ENCODE data around the gene POLD2.

POLD2 gene

GRCh38 chr7:44112997-44113763 lies 10.2 kb downstream of the POLD2 start:
- peak; percentile 78 for DNase-seq

DNA sequence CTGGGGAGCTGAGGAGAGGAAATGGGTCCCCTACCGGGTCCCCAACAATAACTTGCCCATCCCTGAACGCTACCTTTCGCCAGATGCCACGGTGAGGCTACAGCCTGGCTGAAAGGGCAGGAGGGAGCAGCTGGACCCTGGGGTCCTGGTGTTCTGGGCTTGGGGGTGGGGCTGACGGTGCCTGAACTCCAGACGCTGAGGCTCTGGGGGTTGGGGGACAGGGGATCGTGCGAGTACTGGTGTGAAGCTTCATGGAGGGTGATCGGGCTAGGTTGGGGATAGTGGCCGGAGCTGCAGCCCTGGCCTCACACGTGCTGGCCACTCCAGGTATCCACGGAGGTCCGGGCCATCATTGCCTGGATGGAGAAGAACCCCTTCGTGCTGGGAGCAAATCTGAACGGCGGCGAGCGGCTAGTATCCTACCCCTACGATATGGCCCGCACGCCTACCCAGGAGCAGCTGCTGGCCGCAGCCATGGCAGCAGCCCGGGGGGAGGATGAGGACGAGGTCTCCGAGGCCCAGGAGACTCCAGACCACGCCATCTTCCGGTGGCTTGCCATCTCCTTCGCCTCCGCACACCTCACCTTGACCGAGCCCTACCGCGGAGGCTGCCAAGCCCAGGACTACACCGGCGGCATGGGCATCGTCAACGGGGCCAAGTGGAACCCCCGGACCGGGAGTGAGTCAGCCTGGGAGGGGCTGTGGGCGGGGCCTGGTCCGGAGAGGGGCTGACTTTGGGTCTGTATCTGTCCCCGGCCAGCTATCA lies 10.9 kb downstream of the POLD2 start:
- DNase-seq, result no peak

DNA sequence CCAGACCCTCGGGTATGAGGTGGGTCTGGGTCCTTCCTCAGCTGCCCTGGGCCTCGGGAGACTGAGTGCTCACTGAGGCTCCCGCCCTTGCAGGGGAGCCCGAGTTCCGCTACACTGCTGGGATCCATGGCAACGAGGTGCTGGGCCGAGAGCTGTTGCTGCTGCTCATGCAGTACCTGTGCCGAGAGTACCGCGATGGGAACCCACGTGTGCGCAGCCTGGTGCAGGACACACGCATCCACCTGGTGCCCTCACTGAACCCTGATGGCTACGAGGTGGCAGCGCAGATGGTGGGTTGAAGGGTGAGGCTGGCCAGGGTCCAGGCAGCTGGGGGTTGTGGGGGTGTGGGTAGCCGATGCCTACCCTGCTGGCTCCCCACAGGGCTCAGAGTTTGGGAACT lies 11.6 kb downstream of the POLD2 start:
- DNase-seq, result no peak

- DNase-seq, result no peak
Observed at GRCh38 chr7:44110719-44111635, 12.4 kb downstream of the POLD2 start.

DNA sequence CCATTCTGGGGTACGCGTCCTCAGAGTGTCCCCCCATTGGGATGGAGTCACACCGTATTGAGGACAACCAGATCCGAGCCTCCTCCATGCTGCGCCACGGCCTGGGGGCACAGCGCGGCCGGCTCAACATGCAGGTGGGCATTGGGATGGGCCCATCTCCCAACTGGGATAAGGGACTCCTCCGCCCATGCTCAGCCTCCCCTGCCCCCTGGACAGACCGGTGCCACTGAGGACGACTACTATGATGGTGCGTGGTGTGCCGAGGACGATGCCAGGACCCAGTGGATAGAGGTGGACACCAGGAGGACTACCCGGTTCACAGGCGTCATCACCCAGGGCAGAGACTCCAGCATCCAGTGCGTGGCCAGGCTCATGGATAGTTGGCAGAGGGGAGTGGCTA lies 13.4 kb downstream of the POLD2 start:
- DNase-seq, result no peak

DNA sequence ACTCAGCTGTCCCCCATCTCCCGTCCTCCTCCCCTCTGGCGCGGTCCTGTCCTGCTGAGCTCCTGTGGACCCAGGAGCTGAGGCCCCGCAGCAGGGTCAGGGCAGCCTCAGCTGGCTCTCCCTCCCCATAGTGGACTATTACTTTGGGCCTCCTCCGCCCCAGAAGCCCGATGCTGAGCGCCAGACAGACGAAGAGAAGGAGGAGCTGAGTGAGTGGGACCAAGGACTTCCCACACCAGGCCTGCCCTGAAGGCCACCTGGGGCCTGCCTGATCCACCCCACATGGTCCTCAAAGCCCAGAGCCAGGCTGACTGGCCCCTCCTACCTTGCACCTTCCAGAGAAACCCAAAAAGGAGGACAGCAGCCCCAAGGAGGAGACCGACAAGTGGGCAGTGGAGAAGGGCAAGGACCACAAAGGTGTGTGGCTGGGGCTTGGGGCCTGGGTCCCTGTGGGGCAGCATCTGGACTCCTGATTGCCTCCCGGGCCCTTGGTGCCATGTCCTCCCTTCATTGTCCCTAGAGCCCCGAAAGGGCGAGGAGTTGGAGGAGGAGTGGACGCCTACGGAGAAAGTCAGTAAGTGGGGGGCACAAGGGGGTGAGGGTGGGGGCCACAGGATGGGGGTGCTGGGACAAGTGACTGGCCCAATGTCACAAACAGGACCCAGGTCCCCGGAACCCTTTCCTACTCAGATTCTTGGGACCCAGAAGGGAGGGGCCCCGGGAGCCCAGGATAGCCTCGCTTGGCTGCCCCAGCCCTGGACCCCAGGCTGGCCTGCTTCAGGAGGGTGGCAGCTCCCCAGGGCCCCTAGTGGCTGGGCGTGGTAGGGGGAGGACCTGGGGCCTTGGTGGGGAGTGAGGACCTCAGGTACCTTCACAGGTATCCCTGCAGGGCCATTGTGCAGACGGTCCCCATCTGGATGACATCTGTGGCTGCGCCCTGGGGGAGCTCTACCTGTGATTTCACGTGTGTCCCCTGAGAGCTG lies 14.3 kb downstream of the POLD2 start:
- DNase-seq, result no peak

- no peak for DNase-seq
Observed at GRCh38 chr7:44107961-44108767, 15.2 kb downstream of the POLD2 start.

DNA sequence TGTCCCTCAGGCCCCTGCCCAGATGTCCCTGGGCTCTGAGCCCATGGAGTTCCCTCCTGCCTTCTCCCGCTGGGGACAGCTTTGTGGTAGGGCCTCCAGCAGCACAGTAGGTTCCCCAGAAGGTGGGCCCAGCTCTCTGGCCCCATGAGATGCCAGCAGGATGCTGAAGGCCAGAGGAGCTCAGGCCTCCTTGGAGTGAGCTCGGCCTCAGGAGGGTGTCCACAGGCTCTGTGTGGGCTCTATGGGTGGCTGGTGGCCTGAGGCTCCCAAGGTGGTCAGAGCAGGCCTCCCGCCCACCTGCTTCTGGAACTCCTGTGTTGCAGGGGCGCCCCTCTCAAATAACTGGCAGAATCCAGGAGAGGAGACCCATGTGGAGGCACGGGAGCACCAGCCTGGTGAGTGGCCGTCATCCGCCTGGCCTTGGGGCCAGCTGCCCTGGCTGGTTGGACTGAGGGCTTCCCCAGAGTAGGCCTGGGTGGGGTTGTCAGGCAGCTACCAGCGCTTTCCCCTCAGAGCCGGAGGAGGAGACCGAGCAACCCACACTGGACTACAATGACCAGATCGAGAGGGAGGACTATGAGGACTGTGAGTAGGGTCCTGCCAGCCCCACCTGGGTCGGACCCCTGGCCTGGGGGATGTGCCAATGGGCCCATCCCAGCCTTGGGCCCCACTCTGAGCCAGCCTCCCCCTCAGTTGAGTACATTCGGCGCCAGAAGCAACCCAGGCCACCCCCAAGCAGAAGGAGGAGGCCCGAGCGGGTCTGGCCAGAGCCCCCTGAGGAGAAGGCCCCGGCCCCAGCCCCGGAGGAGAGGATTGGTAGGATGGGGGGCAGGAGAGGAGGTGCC lies 16.0 kb downstream of the POLD2 start:
- DNase-seq, result no peak

GRCh38 chr7:44106311-44107065 lies 16.9 kb downstream of the POLD2 start:
- DNase-seq, result no peak

- no peak for DNase-seq
Observed at GRCh38 chr7:44105832-44106231, 17.5 kb downstream of the POLD2 start.

DNA sequence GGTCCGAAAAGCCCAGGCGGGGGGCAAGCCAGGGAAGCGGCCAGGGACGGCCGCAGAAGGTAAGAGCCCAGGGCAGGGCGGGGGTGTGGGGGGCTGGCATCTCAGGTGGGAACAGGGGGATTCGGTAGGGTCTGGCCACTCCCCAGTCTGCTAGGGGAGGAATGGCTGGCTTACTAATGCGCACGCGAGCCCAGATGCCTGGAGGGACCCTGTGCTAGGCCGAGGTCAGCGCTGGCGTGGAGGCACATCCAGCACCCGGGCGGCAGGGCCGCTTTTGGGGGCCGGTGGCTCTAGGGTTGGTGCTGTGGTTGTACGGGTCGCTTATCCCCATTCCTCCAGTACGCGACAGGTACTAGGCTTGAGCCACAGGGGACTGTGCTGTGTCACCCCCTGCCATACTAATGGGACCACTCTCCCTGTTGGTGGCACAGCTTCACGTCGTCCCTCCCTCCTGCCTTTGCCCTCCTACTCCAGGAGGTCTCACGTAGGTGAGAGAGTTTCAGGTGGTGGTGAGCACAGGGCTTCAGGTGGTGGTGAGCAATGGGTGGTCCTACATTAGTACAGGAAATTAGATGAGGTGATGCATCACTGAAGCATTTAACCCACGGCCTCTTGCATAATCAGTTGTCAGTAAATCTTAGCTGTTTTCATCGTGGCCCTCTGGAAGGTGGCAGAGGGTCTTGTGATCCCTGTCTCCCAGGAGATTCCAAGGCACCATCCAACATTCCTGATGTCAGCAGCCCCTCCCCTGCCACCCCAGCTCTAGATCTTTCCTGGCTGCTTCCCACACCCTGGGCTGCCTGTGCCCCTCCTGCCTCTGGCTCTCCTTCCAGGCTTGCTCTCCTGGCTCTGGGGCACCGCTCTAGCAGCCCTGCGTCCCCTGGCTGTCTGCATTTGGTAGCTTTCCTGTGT lies 18.2 kb downstream of the POLD2 start:
- DNase-seq, result no peak

DNA sequence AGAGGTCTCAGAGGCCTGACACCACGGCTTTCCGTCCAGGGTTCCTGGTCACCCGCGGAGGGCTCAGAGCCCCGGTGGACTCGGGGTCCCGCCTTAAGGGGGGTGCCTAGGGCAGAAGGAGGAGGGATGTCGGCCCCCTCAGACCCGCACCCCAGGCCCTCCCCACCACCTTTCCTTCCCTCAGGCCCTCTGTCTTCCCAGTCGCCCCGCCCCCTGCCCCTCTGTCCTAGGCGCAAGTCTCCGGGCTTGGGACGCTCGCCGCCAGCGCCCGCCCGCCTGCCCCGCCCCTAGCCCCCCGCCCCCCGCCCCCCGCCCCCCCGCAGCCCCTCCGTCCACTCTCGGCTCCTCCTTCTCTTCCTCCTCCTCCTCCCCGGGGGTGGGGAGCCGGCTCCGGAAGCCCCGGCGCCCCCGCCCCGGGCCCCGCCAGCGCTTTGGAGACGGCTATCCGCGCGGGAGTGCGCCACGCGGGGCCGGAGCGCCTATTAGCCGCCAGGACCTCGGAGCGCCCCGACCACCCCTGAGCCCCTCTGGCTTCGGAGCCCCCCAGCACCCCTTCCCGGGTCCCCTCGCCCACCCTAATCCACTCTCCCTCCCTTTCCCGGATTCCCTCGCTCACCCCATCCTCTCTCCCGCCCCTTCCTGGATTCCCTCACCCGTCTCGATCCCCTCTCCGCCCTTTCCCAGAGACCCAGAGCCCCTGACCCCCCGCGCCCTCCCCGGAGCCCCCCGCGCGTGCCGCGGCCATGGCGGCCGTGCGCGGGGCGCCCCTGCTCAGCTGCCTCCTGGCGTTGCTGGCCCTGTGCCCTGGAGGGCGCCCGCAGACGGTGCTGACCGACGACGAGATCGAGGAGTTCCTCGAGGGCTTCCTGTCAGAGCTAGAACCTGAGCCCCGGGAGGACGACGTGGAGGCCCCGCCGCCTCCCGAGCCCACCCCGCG lies 19.2 kb downstream of the POLD2 start, which contains the start of gene AEBP1:
Gene AEBP1, plus strand, starts transcription at position 423 of the 937 bp plus-strand sequence. Its CDS starts 321 bp downstream, at position 744.
- peak; percentile 6 for DNase-seq

DNA sequence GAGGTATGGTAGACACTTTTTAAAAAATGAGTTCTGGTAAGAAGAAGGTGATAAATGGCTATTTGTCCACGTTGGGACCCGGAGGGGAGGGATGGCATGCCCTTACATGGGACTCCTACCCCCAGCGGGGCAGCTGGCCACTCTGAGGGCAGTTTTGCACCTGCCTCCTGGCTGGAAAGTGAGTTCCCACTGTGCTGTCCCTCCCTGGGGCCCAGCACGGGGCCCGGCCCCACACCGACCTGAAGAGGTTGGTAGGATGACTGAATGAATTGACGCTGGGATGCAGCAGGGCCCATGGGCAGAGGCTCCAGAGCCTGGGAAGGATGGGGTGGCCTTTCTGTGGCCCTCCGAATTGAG lies 19.8 kb downstream of the POLD2 start:
- no peak for DNase-seq

DNA sequence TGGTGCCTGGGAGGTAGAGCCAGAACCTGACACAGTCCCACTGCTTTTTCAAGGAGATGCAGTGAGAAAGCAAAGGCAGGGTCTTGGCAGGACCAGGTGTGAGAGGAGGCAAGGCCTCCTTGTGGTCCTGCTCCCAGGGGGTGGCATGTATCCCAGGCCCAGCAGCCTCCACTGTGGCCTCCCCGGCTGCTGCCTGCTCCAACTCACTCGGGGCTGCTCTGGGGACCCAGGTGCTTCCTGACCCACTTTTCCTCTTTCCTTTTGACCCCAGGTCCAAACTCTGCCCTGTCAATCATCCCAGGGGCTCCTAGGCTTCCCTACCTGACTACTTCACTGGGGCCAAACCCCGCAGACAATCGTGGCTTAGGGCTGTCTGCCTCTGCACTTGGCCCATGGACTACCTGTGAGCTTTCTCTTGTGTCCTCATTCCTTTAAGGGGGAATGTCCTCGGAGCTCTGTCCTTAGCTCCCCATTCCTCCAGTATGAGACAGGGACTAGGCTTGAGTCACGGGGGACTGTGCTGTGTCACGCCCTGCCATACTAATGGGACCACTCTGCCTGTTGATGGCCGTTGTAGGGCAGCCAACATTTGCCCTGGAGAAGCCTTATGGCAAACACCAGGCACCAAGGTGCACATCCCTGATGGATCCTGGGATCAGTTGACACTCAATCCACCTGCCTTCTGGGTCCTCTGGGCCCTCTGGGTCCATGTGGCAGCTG lies 20.3 kb downstream of the POLD2 start:
- DNase-seq, result no peak

GRCh38 chr7:44101966-44102845 lies 21.1 kb downstream of the POLD2 start:
- no peak for DNase-seq

Data from NCI-H1105 (cell line).